NCI-H2227 (cell line): ENCODE measurements around the gene CENPB.
"Not testable (repeated sequence)": the region's sequence is repeated elsewhere in the genome, so short reads cannot be mapped to it uniquely, and the experiment has no call there.

Source experiments
- DNase-seq: peaks from one replicate; lab custom pipeline; 2025; ENCODE audit not compliant: unreplicated experiment; lab: John Stamatoyannopoulos, UW

Gene CENPB

GRCh38 chr20:3794168-3794567 is 7.6 kb upstream of the CENPB start:
- not testable (repeated sequence) for DNase-seq

GRCh38 chr20:3789201-3789600 is 2.7 kb upstream of the CENPB start:
- not testable (repeated sequence) for DNase-seq

- DNase-seq: peak; percentile 52
Measured at GRCh38 chr20:3788685-3789155, 2.2 kb upstream of the CENPB start.

GRCh38 chr20:3787324-3788014 is 929 bp upstream of the CENPB start:
- no peak for DNase-seq

GRCh38 chr20:3786126-3786484 is 435 bp downstream of the CENPB start:
- DNase-seq: peak; percentile 72

GRCh38 chr20:3785240-3786125 is 1.1 kb downstream of the CENPB start:
- peak; percentile 59 for DNase-seq

GRCh38 chr20:3784863-3785239 is 1.7 kb downstream of the CENPB start:
- DNase-seq: no peak

GRCh38 chr20:3784216-3784853 is 2.2 kb downstream of the CENPB start:
- DNase-seq: no peak

GRCh38 chr20:3783511-3784195 is 2.9 kb downstream of the CENPB start:
- DNase-seq: no peak

- no peak for DNase-seq
Measured at GRCh38 chr20:3783068-3783489, 3.5 kb downstream of the CENPB start.

GRCh38 chr20:3782597-3782996 is 3.9 kb downstream of the CENPB start:
- no peak for DNase-seq

- DNase-seq: peak; percentile 96
Measured at GRCh38 chr20:3781153-3781910, 5.2 kb downstream of the CENPB start, which contains the start of gene SPEF1. Gene SPEF1, minus strand, starts transcription at chr20:3781448. Its CDS starts 161 bp downstream, at chr20:3781287.

GRCh38 chr20:3778976-3779375 is 7.6 kb downstream of the CENPB start:
- DNase-seq: no peak

GRCh38 chr20:3777716-3778629 is 8.6 kb downstream of the CENPB start:
- DNase-seq: peak; percentile 80

- no peak for DNase-seq
Measured at GRCh38 chr20:3777381-3777715, 9.2 kb downstream of the CENPB start.

- no peak for DNase-seq
Measured at GRCh38 chr20:3775457-3776108, 11.0 kb downstream of the CENPB start.

GRCh38 chr20:3771552-3772058 is 14.9 kb downstream of the CENPB start:
- DNase-seq: no peak

GRCh38 chr20:3768342-3769130 is 18.0 kb downstream of the CENPB start:
- peak; percentile 91 for DNase-seq
